Gastrocnemius medialis (tissue), 4 donors: ENCODE data around the gene ITPR2. TPM values are rescaled to one million over a fixed set of nuclear protein-coding genes. Genes with fewer than 3 reads are reported as not detected.

Experiments
- ATAC-seq, 2 donors: fragments of 150-250 bp; one replicate each; pipeline ENCODE4 v1.9.1; 2016
- DNase-seq, 2 donors: peaks; one replicate each; pipeline ENCODE4 v3.0.0-alpha.2; 2019
- H3K27ac ChIP-seq, 4 donors: fragments of 200-600 bp; sonication (generic); 1 replicate in 1 of 4; 2 replicates in 3 of 4; pipeline ENCODE4 v1.5.1; 2016 to 2018; ENCODE audit warnings: mild to moderate bottlenecking in 2 of 4, moderate library complexity in 1 of 4
- H3K27me3 ChIP-seq, 3 donors: fragments of 200-600 bp; sonication (generic) in 2 of 3; 1 replicate in 1 of 3; 2 replicates in 2 of 3; pipeline versions ENCODE4 v1.5.1 to v1.6.0; 2016 to 2019; ENCODE audit warnings: mild to moderate bottlenecking in 1 of 3, moderate library complexity in 1 of 3
- H3K36me3 ChIP-seq, 2 donors: fragments of 200-600 bp; sonication (generic) in 1 of 2; one replicate each; pipeline ENCODE4 v1.5.1; 2017 to 2018
- H3K4me1 ChIP-seq, 2 donors: fragments of 200-600 bp; sonication (generic) in 1 of 2; one replicate each; pipeline ENCODE4 v1.5.1; 2016 to 2017; ENCODE audit warnings: mild to moderate bottlenecking in 2 of 2
- H3K4me3 ChIP-seq, 4 donors: fragments of 200-600 bp; sonication (generic) in 3 of 4; 1 replicate in 1 of 4; 2 replicates in 3 of 4; pipeline ENCODE4 v1.5.1; 2016 to 2019; ENCODE audit warnings: mild to moderate bottlenecking in 2 of 4
- H3K9me3 ChIP-seq, 3 donors: fragments of 200-600 bp; sonication (generic) in 2 of 3; 1 replicate in 1 of 3; 2 replicates in 2 of 3; pipeline ENCODE4 v1.5.1; 2016 to 2019
- CTCF ChIP-seq, 5 experiments: fragments of 450-650 bp in 3 of 5; fragments of 200-600 bp in 2 of 5; sonication (generic) in 2 of 5; IDR thresholded peaks in 4 of 5; conservative IDR thresholded peaks in 1 of 5; 1 replicate in 4 of 5; 2 replicates in 1 of 5; pipeline ENCODE4 v1.5.1; 2016 to 2019; ENCODE audit warnings: antibody characterized with exemption in 5 of 5, mild to moderate bottlenecking in 3 of 5, moderate library complexity in 3 of 5
- POLR2A ChIP-seq, 2 donors: fragments of 450-650 bp; IDR thresholded peaks; one replicate each; pipeline ENCODE4 v1.6.1; 2017; ENCODE audit warnings: antibody characterized with exemption in 2 of 2, mild to moderate bottlenecking in 2 of 2, moderate library complexity in 2 of 2
- in situ Hi-C, 4 donors: fragments of 200-750 bp; cut with MboI; loops; one replicate each; pipeline versions ENCODE4 v1.15.0 to v1.8.0; 2017; ENCODE audit warnings: low sequenced_read_pairs in 4 of 4
- intact Hi-C: fragments of 100-400 bp; cut with DNase I; formaldehyde crosslinking; loops from one replicate; pipeline ENCODE4 v1.15.1; 2023; ENCODE audit warnings: low total_unique reads
- total RNA-seq, 4 donors: library from RNA; depleted of rRNA; stranded (reverse); fragments of >200 nt; gene quantifications; one replicate each; pipeline versions ENCODE4 v1.1.0 to v1.2.3, GENCODE V29; 2016

Gene ITPR2
- total RNA-seq, 4 donors from 2014 or later, result 3.8 to 23.8 (median 4.1) TPM

- in situ Hi-C loops, result loop anchor here in 3 of 4 donors (5.0 kb wide), 3 partner anchors 33 to 163 kb away; no protein-coding TSS in a partner anchor
- H3K4me3 ChIP-seq, result no peak overlapping the region
- no peaks in the 10 kb centered on the region for H3K9me3 ChIP-seq
- intact Hi-C loops, result loop anchor here (5.0 kb wide), 1 partner anchor 158 kb away; the partner anchor contains the start of gene TM7SF3
- TF ChIP-seq CTCF (IDR thresholded peaks at IDR 0.05 in 4 of 5, conservative IDR thresholded peaks at IDR 0.05 in 1 of 5) (peak in 1 of 5 experiments; percentile 2), POLR2A (IDR thresholded peaks at IDR 0.05) (no peak)
- no peaks in the 10 kb centered on the region for H3K36me3 ChIP-seq
- no peak for DNase-seq
- H3K4me1 ChIP-seq, result peaks cover 0 to 6% of the 10 kb centered on the region in 2 donors
- H3K27me3 ChIP-seq, result no peaks in the 10 kb centered on the region
- no peak for ATAC-seq
- H3K27ac ChIP-seq, result no peak overlapping the region
Measured at GRCh38 chr12:26854031-26854390, 21.0 kb upstream of the ITPR2 start.

GRCh38 chr12:26853303-26854030, 20.5 kb upstream of the ITPR2 start:
- intact Hi-C loops, result loop anchor here (1.0 to 5.0 kb wide), 2 partner anchors 32 to 159 kb away; partner anchors contain the start of gene TM7SF3
- Histone ChIP-seq H3K9me3 (no peaks in the 10 kb centered on the region), H3K36me3 (no peaks in the 10 kb centered on the region), H3K4me1 (peaks cover 0 to 6% of the 10 kb centered on the region in 2 donors), H3K27ac (no peak overlapping the region), H3K27me3 (no peaks in the 10 kb centered on the region), H3K4me3 (no peak overlapping the region)
- in situ Hi-C loops, result loop anchor here in 3 of 4 donors (5.0 kb wide), 3 partner anchors 34 to 164 kb away; no protein-coding TSS in a partner anchor
- peak; percentile 29 to 50 for DNase-seq
- no peak for TF ChIP-seq POLR2A (IDR thresholded peaks at IDR 0.05)
- TF ChIP-seq CTCF (IDR thresholded peaks at IDR 0.05 in 4 of 5, conservative IDR thresholded peaks at IDR 0.05 in 1 of 5), result peak; percentile 69 to 87 (median 79)
- peak; percentile 80 to 84 for ATAC-seq

- in situ Hi-C loops, result loop anchor here in 3 of 4 donors (5.0 kb wide), 3 partner anchors 36 to 166 kb away; no protein-coding TSS in a partner anchor
Measured at GRCh38 chr12:26851031-26851809, 18.2 kb upstream of the ITPR2 start.

More at GRCh38 chr12:26851031-26851809, 18.2 kb upstream of the ITPR2 start:
- no peak overlapping the region for H3K4me3 ChIP-seq
- H3K27ac ChIP-seq, result no peak overlapping the region
- peaks cover 0 to 6% of the 10 kb centered on the region in 2 donors for H3K4me1 ChIP-seq
- no peaks in the 10 kb centered on the region for H3K27me3 ChIP-seq
- intact Hi-C loops, result loop anchor here (5.0 kb wide), 1 partner anchor 161 kb away; the partner anchor contains the start of gene TM7SF3
- no peak for DNase-seq
- no peaks in the 10 kb centered on the region for H3K36me3 ChIP-seq
- no peak for ATAC-seq
- TF ChIP-seq CTCF (IDR thresholded peaks at IDR 0.05 in 4 of 5, conservative IDR thresholded peaks at IDR 0.05 in 1 of 5) (no peak), POLR2A (IDR thresholded peaks at IDR 0.05) (no peak)
- no peaks in the 10 kb centered on the region for H3K9me3 ChIP-seq
